Natural killer cell (primary cell): ENCODE results near the gene MRPL14. TPM values are rescaled to one million over a fixed set of nuclear protein-coding genes. Genes with fewer than 3 reads are reported as not detected.

Experiments used
- ATAC-seq, 3 donors: fragments of 150-1000 bp in 2 of 3; fragments of 200-7000 bp in 1 of 3; cut with Tn5 transposase; 1 replicate in 1 of 3; 2 replicates in 2 of 3; pipeline ENCODE4 v1.10.0; 2021; ENCODE audit warnings: mild to moderate bottlenecking in 2 of 3, moderate library complexity in 2 of 3
- DNase-seq, 2 donors: peaks; one replicate each; pipeline versions ENCODE4 v3.0.0 to v3.0.0-alpha.2; 2013 to 2021; ENCODE audit warnings: mixed read lengths in 1 of 2
- H3K27ac ChIP-seq: one replicate; pipeline ENCODE4 v1.5.1; 2013; ENCODE audit warnings: mild to moderate bottlenecking, low read length
- H3K27me3 ChIP-seq: one replicate; pipeline ENCODE4 v1.6.1; 2013; ENCODE audit warnings: low read length; ENCODE audit not compliant: control insufficient read depth, insufficient read depth
- H3K36me3 ChIP-seq: one replicate; pipeline ENCODE4 v1.6.1; 2013; ENCODE audit warnings: low read length; ENCODE audit not compliant: control insufficient read depth, insufficient read depth
- H3K4me1 ChIP-seq: one replicate; pipeline ENCODE4 v1.6.1; 2013; ENCODE audit warnings: low read length; ENCODE audit not compliant: control insufficient read depth, insufficient read depth
- H3K4me3 ChIP-seq: one replicate; pipeline ENCODE4 v1.5.1; 2013; ENCODE audit warnings: low read length
- H3K9me3 ChIP-seq: one replicate; pipeline ENCODE4 v1.6.1; 2013; ENCODE audit warnings: low read length; ENCODE audit not compliant: control insufficient read depth, insufficient read depth
- H3K27ac Mint-ChIP-seq, 2 donors: one replicate each; pipeline ENCODE4 v1.8.0; 2022; ENCODE audit warnings: mild to moderate bottlenecking in 2 of 2, mixed read lengths in 2 of 2, moderate library complexity in 1 of 2
- H3K27me3 Mint-ChIP-seq, 2 donors: one replicate each; pipeline ENCODE4 v1.8.0; 2022; ENCODE audit warnings: low read depth in 2 of 2, mixed read lengths in 2 of 2
- H3K36me3 Mint-ChIP-seq: one replicate; pipeline ENCODE4 v1.8.0; 2022; ENCODE audit warnings: mixed read lengths
- H3K4me1 Mint-ChIP-seq, 2 donors: one replicate each; pipeline ENCODE4 v1.8.0; 2022; ENCODE audit warnings: mixed read lengths in 2 of 2
- H3K4me3 Mint-ChIP-seq: one replicate; pipeline ENCODE4 v1.8.0; 2022; ENCODE audit warnings: mild to moderate bottlenecking, moderate library complexity, mixed read lengths
- H3K9me3 Mint-ChIP-seq, 2 donors: one replicate each; pipeline ENCODE4 v1.8.0; 2022; ENCODE audit warnings: mixed read lengths in 2 of 2
- CTCF ChIP-seq: fragments of 200-600 bp; IDR thresholded peaks from one replicate; pipeline ENCODE4 v1.8.0; 2022; ENCODE audit warnings: antibody characterized with exemption
- WGBS: methylation state at CpG from one replicate; pipeline ENCODE4 v1.1.7; 2013; ENCODE audit warnings: missing lambda C conversion rate; ENCODE audit not compliant: insufficient coverage; 5-methylcytosine and 5-hydroxymethylcytosine counted together
- intact Hi-C: fragments of 100-400 bp; cut with micrococcal nuclease; formaldehyde crosslinking; loops from one replicate; pipeline ENCODE4 v1.14.2; 2022
- total RNA-seq, 4 donors: library from RNA; stranded (reverse); fragments of 120-200 nt in 1 of 4; gene quantifications; one replicate each; pipeline versions ENCODE4 v1.2.3 to v1.2.4, GENCODE V29; 2013 to 2022

Gene MRPL14
- total RNA-seq, 3 donors from 2014 or later (not counting 1 experiment from before 2014, with no cell fraction given), result 14.9 to 16.2 (median 16.0) TPM

- no peak for DNase-seq
- Mint-ChIP-seq H3K36me3 (no peaks in the 10 kb centered on the region), H3K27me3 (no peaks in the 10 kb centered on the region), H3K4me1 (peaks cover 0 to 21% of the 10 kb centered on the region in 2 donors), H3K27ac (no peak overlapping the region), H3K9me3 (no peaks in the 10 kb centered on the region), H3K4me3 (no peak overlapping the region)
- Histone ChIP-seq H3K4me1 (no peaks in the 10 kb centered on the region), H3K9me3 (no peaks in the 10 kb centered on the region), H3K4me3 (no peak overlapping the region), H3K27ac (no peak overlapping the region), H3K36me3 (peaks cover 15% of the 10 kb centered on the region), H3K27me3 (no peaks in the 10 kb centered on the region)
- no peak for ATAC-seq
- no peak for TF ChIP-seq CTCF
- 95% methylated on average over 10 of the region's 10 CpGs for WGBS
- intact Hi-C loops, result no loop called here
These were observed 8.0 kb upstream of the MRPL14 start for GRCh38 chr6:44135173-44135758.

- Histone ChIP-seq H3K27ac (no peak overlapping the region), H3K4me1 (no peaks in the 10 kb centered on the region), H3K36me3 (peaks cover 6% of the 10 kb centered on the region), H3K9me3 (no peaks in the 10 kb centered on the region), H3K4me3 (no peak overlapping the region), H3K27me3 (no peaks in the 10 kb centered on the region)
- ATAC-seq, result peak in 1 of 3 donors; percentile 7
- Mint-ChIP-seq H3K4me3 (no peak overlapping the region), H3K4me1 (peaks cover 6 to 20% of the 10 kb centered on the region in 2 donors), H3K36me3 (no peaks in the 10 kb centered on the region), H3K27ac (peak overlapping the region in 1 of 2 donors; percentile 51), H3K27me3 (no peaks in the 10 kb centered on the region), H3K9me3 (no peaks in the 10 kb centered on the region)
- TF ChIP-seq CTCF, result no peak
- intact Hi-C loops, result no loop called here
- 93% methylated on average over 8 of the region's 12 CpGs for WGBS
- DNase-seq, result no peak
These were observed 6.9 kb upstream of the MRPL14 start for GRCh38 chr6:44133981-44134711.

GRCh38 chr6:44133003-44133931, 6.0 kb upstream of the MRPL14 start:
- H3K36me3 ChIP-seq, result peaks cover 4% of the 10 kb centered on the region
- no peak overlapping the region for H3K4me3 Mint-ChIP-seq
- no peak for TF ChIP-seq CTCF
- no peaks in the 10 kb centered on the region for H3K9me3 ChIP-seq
- 56% methylated on average over 6 of the region's 9 CpGs for WGBS
- peaks cover 5% of the 10 kb centered on the region for H3K4me1 ChIP-seq
- H3K27me3 Mint-ChIP-seq, result no peaks in the 10 kb centered on the region
- H3K27ac ChIP-seq, result no peak overlapping the region
- no peak overlapping the region for H3K4me3 ChIP-seq
- H3K27ac Mint-ChIP-seq, result peak overlapping the region in 1 of 2 donors; percentile 48
- no peaks in the 10 kb centered on the region for H3K36me3 Mint-ChIP-seq
- DNase-seq (no peak), ATAC-seq (peak in 1 of 3 donors; percentile 9)
- peaks cover 12 to 21% of the 10 kb centered on the region in 2 donors for H3K4me1 Mint-ChIP-seq
- no peaks in the 10 kb centered on the region for H3K9me3 Mint-ChIP-seq
- H3K27me3 ChIP-seq, result no peaks in the 10 kb centered on the region
- intact Hi-C loops, result no loop called here
